Ishikawa (cell line): Measurements from ENCODE around the gene DLX4.
A peak's percentile ranks its signal among the peaks of the same experiment; 100 is the strongest.

Source experiments
- CEBPB ChIP-seq: IDR thresholded peaks from 2 replicates; pipeline ENCODE4 v1.6.1; 2012
- CREB1 ChIP-seq: IDR thresholded peaks from 2 replicates; pipeline ENCODE4 v1.6.1; 2012; ENCODE audit warnings: low read depth
- EGR1 ChIP-seq: IDR thresholded peaks from 2 replicates; pipeline ENCODE4 v1.6.1; 2012
- EP300 ChIP-seq: IDR thresholded peaks from 2 replicates; pipeline ENCODE4 v1.6.1; 2012; ENCODE audit warnings: borderline replicate concordance
- FOXM1 ChIP-seq: IDR thresholded peaks from 2 replicates; pipeline ENCODE4 v1.6.1; 2012; ENCODE audit warnings: low read depth, borderline replicate concordance
- MAX ChIP-seq: IDR thresholded peaks from 2 replicates; pipeline ENCODE4 v1.6.1; 2012
- NFIC ChIP-seq: IDR thresholded peaks from 2 replicates; pipeline ENCODE4 v1.6.1; 2012
- RAD21 ChIP-seq: IDR thresholded peaks from 2 replicates; pipeline ENCODE4 v1.6.1; 2012; ENCODE audit warnings: low read depth
- REST ChIP-seq: IDR thresholded peaks from 2 replicates; pipeline ENCODE4 v1.6.1; 2012; ENCODE audit warnings: low read depth, mild to moderate bottlenecking
- TAF1 ChIP-seq: IDR thresholded peaks from 2 replicates; pipeline ENCODE4 v1.6.1; 2012; ENCODE audit warnings: low read depth, mild to moderate bottlenecking
- TCF12 ChIP-seq: IDR thresholded peaks from 2 replicates; pipeline ENCODE4 v1.6.1; 2012; ENCODE audit warnings: low read depth
- TEAD4 ChIP-seq: IDR thresholded peaks from 2 replicates; pipeline ENCODE4 v1.6.1; 2012
- USF1 ChIP-seq: IDR thresholded peaks from 2 replicates; pipeline ENCODE4 v1.6.1; 2012
- YY1 ChIP-seq: IDR thresholded peaks from 2 replicates; pipeline ENCODE4 v1.6.1; 2012; ENCODE audit warnings: low read depth
- ZBTB7A ChIP-seq: IDR thresholded peaks from 2 replicates; pipeline ENCODE4 v1.6.1; 2012; ENCODE audit warnings: low read depth

The DLX4 gene

DNA sequence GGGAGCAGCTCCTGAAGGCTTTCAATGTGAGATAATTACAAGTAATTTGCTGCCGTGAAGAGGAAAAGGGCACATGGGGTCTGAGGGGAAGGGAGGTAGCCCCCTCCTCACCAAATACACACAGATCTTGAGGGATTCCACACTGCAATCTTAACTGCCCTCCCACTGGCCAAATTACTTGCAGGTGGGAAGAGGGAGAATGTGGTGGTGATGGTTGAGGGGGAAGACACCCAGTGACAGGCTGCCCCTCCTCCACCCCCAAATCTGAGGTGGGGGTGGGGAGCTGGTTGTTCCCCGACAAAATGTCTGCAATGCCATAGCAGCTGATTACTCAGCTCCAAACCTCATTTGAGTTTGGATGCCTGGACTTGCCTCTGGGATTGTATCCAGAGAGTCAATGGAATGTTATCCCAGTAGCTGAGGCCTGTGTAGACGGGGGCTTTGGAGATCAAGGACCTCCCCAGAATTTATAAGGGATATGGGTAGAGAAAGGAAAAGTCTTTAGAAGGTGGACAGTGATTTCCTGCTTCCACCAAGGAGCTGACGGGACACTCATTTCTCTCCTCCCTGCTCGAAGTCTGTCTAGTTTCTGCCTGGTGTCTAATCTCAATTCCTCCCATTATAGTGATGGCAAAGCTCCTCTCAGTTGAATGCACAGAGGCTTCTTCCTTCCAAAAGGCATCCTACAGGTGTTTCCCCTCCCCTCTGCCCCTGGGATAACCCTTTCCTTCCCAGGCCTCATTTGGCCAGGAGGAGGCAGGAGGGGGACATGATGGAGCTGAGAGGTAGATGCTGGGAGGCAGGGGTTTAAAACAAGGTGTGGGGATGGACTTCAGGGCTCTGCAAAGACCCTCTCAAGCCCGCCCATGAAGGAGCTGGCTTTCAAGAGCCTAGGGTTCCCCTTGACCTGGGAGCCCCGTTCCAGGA lies 8.7 kb downstream of the DLX4 start:
- TF ChIP-seq TCF12 (no peak), CEBPB (no peak), NFIC (no peak), TEAD4 (no peak), USF1 (no peak), YY1 (no peak), MAX (no peak), EGR1 (no peak), FOXM1 (no peak), ZBTB7A (no peak), EP300 (no peak), RAD21 (no peak), CREB1 (no peak), TAF1 (no peak), REST (no peak)

- TF ChIP-seq YY1: no peak
- TF ChIP-seq EGR1: no peak
- no peak for TF ChIP-seq NFIC
- no peak for TF ChIP-seq CREB1
Observed at GRCh38 chr17:49978501-49978900, 9.5 kb downstream of the DLX4 start.

GRCh38 chr17:49979748-49980479 lies 10.9 kb downstream of the DLX4 start:
- no peak for TF ChIP-seq ZBTB7A
- TF ChIP-seq TCF12: no peak
- no peak for TF ChIP-seq REST
- no peak for TF ChIP-seq CEBPB
- TF ChIP-seq CREB1: no peak
- no peak for TF ChIP-seq USF1
- TF ChIP-seq EP300: no peak
- TF ChIP-seq TAF1: no peak
- no peak for TF ChIP-seq YY1
- TF ChIP-seq TEAD4: no peak
- no peak for TF ChIP-seq RAD21
- no peak for TF ChIP-seq FOXM1
- no peak for TF ChIP-seq EGR1
- TF ChIP-seq NFIC: no peak
- TF ChIP-seq MAX: no peak

DNA sequence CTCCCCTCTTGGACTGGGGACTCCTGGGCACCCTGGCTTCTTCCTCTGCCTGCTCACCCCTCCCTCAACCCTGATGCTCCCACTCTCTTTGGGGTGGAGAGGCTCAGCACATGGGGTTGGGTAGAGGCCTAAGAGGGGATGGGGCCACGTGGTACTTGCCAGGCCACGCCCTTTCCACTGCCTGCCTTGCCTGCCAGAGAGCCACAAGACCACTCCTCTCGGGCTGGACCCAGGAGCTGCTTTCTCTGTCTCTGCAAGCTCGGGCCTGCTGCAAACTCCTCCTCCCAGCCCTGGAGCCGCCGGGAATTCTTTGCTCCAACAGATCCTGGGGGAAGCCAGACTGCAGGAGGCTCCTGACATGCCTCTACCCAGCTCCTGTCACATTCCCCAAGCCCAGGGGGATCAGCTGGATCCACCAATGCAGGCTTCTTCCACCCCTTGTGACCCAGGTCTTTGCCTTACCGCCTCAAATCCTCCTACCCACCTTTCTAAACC lies 11.8 kb downstream of the DLX4 start:
- no peak for TF ChIP-seq TCF12
- TF ChIP-seq NFIC: no peak
- peak; percentile 64; the same call in 1 of the 2 replicates for TF ChIP-seq USF1
- TF ChIP-seq TAF1: no peak
- TF ChIP-seq CEBPB: no peak
- TF ChIP-seq ZBTB7A: no peak
- no peak for TF ChIP-seq CREB1

DNA sequence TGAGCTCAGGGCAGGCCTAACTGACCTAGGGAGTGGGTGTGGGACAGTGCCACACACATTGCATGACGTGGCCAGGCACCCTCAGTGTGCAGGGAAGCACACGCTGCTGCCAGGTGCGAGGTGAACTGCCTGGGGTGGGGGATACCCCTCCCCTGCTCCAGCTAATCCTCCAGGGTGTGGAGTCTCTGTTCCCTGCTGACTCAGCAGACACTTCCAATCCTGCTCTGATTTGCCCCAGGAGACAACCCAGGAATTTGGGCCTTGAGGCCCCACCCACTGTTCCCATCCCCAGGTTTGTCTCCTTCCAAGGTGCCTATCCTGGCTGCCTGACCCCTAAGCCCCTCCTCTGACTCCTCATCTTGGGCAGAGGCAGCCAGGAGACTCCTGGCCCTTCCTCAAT lies 15.3 kb downstream of the DLX4 start:
- TF ChIP-seq FOXM1 (no peak), CEBPB (no peak), USF1 (no peak), TCF12 (no peak), EGR1 (no peak), TAF1 (no peak), MAX (no peak), EP300 (no peak), RAD21 (no peak)
